ENCODE measurements around the gene ABCG1.
"Not testable (repeated sequence)": the region's sequence is repeated elsewhere in the genome, so short reads cannot be mapped to it uniquely, and the experiment has no call there.

Gene ABCG1

GRCh38 chr21:42281181-42281680, 62.3 kb downstream of the ABCG1 start:
- intact Hi-C loops (cut with DNase I) = no loop called here
- DNase-seq = peak in 2 of 10 donors; percentile 57 to 65

GRCh38 chr21:42282021-42282420, 63.1 kb downstream of the ABCG1 start:
- intact Hi-C loops (cut with DNase I) = no loop called here

GRCh38 chr21:42282715-42283114, 63.8 kb downstream of the ABCG1 start:
- DNase-seq = peak in 1 of 10 donors; percentile 70
- intact Hi-C loops (cut with DNase I) = no loop called here

More at GRCh38 chr21:42282021-42282420, 63.1 kb downstream of the ABCG1 start:
- peak in 2 of 10 donors; percentile 15 to 59 for DNase-seq

GRCh38 chr21:42285569-42286245, 66.8 kb downstream of the ABCG1 start:
- intact Hi-C loops (cut with DNase I) = no loop called here
- DNase-seq = no peak

GRCh38 chr21:42286416-42286815, 67.5 kb downstream of the ABCG1 start:
- intact Hi-C loops (cut with DNase I) = no loop called here
- peak in 1 of 10 donors; percentile 13 for DNase-seq

- peak in 1 of 10 donors; percentile 62 for DNase-seq
- intact Hi-C loops (cut with DNase I) = no loop called here
These were observed 68.5 kb downstream of the ABCG1 start for GRCh38 chr21:42287193-42288083.

- DNase-seq = no peak
- intact Hi-C loops (cut with DNase I) = no loop called here
These were observed 70.0 kb downstream of the ABCG1 start for GRCh38 chr21:42288962-42289361.

GRCh38 chr21:42289926-42290325, 71.0 kb downstream of the ABCG1 start:
- DNase-seq = peak in 6 of 10 donors; percentile 26 to 66 (median 29)
- intact Hi-C loops (cut with DNase I) = no loop called here

- no peak for DNase-seq
These were observed 71.6 kb downstream of the ABCG1 start for GRCh38 chr21:42290505-42290904.

GRCh38 chr21:42291003-42291750, 72.2 kb downstream of the ABCG1 start:
- peak in 3 of 10 donors; percentile 53 to 79 (median 76) for DNase-seq
- intact Hi-C loops (cut with DNase I) = no loop called here

More at GRCh38 chr21:42290505-42290904, 71.6 kb downstream of the ABCG1 start:
- intact Hi-C loops (cut with DNase I) = no loop called here

GRCh38 chr21:42291751-42292562, 73.0 kb downstream of the ABCG1 start:
- intact Hi-C loops (cut with DNase I) = no loop called here
- peak in 3 of 10 donors; percentile 7 to 81 (median 76) for DNase-seq

- intact Hi-C loops (cut with DNase I) = not testable (repeated sequence)
- DNase-seq = peak in 1 of 10 donors; percentile 26
These were observed 73.7 kb downstream of the ABCG1 start for GRCh38 chr21:42292563-42293142.

- peak in 2 of 10 donors; percentile 28 to 66 for DNase-seq
- intact Hi-C loops (cut with DNase I) = no loop called here
These were observed 74.8 kb downstream of the ABCG1 start for GRCh38 chr21:42293649-42294272.

- DNase-seq = peak in 3 of 10 donors; percentile 31 to 76 (median 57)
- intact Hi-C loops (cut with DNase I) = no loop called here
These were observed 75.4 kb downstream of the ABCG1 start for GRCh38 chr21:42294273-42294880.

GRCh38 chr21:42295845-42296244, 76.9 kb downstream of the ABCG1 start:
- intact Hi-C loops (cut with DNase I) = no loop called here
- DNase-seq = peak in 2 of 10 donors; percentile 62 to 64

- intact Hi-C loops (cut with DNase I) = no loop called here
- peak in 1 of 10 donors; percentile 39 for DNase-seq
These were observed 77.6 kb downstream of the ABCG1 start for GRCh38 chr21:42296501-42296900.

GRCh38 chr21:42297377-42297776, 78.4 kb downstream of the ABCG1 start:
- intact Hi-C loops (cut with DNase I) = no loop called here
- peak in 1 of 10 donors; percentile 22 for DNase-seq

GRCh38 chr21:42298237-42298636, 79.3 kb downstream of the ABCG1 start:
- peak in 2 of 10 donors; percentile 27 to 58 for DNase-seq
- intact Hi-C loops (cut with DNase I) = no loop called here

Measured in posterior cingulate gyrus (tissue), 11 donors.